ENCODE measurements around the gene KSR2.

KSR2 gene

DNA sequence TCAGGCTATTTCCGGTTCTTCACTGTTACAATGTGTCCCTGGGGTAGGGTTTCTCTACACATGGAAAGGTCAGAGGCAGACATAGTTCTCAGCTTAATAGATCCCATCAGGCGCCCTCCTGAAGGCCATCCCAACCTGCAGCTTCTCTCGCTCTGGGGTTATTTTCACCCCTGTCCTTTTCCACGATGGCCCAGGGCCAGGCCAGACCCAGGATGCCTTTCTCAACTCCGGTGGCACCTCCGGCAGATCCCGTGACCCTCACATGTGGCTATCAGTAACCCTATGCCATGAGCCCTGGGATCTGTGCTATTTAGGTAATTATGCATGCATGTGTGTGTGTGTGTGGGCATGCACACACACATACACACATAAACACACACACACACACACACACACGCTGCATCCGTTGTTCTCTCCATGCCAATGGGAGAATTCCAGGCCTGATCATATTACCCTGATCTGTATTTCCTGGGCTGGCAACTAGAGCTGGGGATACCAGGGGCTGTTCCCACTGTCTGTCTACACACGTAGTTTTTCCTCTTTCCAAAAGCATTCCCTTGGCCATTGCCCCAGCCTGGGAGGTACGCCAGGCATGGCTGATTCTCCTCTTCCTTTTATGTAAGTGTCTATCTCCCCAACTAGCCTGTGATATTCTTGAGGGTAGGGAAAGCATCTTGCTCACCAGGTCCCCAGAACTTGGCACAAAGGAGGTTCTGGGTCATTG lies 556.2 kb downstream of the KSR2 start:
- no peak for DNase-seq (ENCODE audit: low read depth in 2 of 2)

DNA sequence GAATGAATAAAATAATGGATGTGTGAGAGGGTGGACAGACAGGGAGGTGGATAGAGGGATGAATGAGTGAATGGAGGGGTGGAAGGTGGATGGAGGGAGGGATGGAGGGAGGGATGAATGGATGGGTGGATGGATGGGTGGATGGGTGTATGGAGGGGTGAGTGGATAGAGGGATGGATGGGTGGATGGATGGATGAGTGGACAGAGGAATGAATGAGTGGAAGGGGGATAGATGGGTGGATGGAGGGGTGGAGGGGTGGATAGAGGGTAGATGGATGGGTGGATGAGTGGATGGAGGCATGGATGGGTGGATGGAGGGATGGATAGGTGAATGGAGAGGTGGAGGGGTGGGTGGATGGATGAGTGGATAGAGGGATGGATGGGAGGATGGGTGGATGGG lies 559.5 kb downstream of the KSR2 start:
- DNase-seq (ENCODE audit: low read depth in 2 of 2): no peak

DNA sequence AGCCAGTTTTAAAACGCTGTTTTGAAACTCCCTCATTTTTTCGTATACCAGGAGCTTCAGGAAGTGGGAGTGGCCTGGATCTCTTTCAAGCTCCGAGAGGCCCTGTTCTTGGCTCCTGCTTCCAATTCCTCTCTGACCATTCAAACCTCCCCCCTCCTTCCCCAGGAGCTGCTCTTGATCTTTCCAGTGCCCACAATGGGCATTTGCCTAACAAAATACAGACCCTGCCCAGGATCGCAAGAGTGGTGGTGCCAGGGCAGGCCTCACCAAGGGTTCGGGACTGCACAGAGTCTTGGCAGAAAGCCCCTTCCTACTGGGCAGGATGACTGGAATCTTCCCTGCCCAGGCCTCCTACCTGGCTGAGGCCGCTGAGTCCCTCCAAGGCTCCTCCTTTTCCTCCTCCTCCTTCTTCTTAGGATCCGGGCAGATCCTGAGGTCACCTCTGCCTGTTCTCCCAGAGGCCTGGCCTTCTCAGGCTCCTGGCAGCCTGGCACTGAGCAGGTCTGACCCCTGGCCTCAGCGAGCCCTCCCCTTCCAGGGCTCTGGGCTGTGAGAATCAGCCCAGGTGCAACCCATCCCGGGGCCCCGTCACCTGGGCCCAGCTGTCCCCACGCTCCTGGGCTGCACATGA lies 560.5 kb downstream of the KSR2 start:
- DNase-seq (ENCODE audit: low read depth in 2 of 2): peak; percentile 24 to 27

DNA sequence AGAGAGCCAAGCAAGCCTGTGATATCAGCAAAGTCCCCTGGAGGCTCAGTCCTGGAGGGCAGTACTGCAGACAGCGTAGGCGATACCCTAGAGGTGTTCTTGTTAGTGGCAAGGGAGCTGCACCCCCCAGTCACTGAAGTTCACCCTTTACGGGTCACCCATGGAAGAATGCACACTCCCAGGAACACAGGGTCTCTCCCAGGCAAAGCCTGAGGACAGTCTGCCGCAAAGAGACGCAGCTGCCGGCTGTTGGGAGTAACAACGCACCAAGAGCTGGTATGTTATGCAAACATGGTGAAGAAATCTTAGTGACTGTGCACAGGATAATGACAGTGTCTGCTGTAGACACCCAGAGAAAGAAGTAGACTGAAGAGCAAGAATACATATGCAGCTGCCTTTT lies 563.9 kb downstream of the KSR2 start:
- no peak for DNase-seq (ENCODE audit: low read depth in 2 of 2)

DNA sequence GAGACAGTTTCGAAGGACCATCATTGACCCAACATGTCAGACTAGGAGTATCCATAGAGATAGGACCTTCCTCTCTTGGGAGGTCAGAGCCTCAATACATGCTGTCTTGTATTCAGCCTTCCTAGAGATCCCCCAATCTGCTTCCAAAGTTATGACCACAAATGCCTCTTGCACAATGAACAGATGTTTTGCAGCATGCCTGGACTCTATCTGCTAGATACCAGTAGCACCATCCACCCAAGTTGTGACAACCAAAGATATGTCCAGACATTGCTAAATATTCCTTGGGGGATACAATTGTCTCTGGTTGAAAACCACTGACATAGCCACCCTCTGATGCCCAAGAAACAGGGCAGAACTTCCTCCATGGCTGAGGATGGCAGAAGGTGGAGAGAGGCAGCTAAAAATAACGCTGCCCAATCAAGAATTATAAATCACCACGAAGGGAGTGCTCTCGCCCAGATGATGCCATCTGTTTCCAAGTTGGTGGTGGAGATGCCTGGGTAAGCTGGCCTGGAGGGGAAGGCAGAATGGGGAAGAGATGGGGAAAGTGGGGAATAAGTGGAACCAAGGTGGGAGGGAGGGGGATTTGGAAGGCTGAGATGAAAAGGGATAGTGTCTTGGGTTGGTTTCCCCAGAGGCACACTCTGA lies 564.5 kb downstream of the KSR2 start:
- no peak for DNase-seq (ENCODE audit: low read depth in 2 of 2)

DNA sequence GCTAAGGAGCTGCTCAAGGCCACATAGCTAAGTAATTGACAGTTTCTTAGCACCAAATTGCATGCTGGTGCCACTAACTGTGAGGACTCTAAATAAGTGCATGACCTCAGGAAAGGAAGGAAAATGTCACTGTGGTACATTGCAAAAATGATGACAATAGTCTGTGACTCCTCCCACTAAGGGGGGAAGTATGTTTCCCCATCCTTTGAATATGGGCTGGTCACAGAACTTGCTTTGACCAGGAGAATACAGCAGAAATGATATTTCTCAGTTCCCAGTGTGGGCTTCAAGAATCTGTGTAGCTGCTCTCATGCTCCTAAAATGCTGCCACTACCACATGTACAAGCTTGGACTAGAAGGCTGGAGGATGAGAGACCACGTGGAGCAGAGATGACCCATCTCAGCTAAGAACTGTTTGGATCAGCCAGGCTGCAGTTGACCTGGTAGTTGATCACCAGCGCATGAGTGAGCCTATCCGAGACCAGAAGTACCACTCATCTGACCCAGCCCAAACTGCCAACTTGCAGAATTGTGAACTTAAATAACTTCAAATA lies 565.1 kb downstream of the KSR2 start:
- no peak for DNase-seq (ENCODE audit: low read depth in 2 of 2)

All from fibroblast of skin of left quadriceps (primary cell).